PC-3 (cell line): ENCODE measurements around the gene LBR. TPM values are rescaled to one million over a fixed set of nuclear protein-coding genes. Genes with fewer than 3 reads are reported as not detected.

Source experiments
- ATAC-seq: fragments of 200-7000 bp; cut with Tn5 transposase; 2 replicates; pipeline ENCODE4 v1.9.1; 2020; ENCODE audit warnings: mild to moderate bottlenecking, moderate library complexity
- BruUV-seq: library from RNA; stranded (reverse); fragments of 400-500 nt; replicated peaks from 2 replicates; lab custom pipeline; 2021; lab: Mats Ljungman, UMichigan
- CTCF ChIA-PET: fragments of 300-600 bp; sonication (Branson Sonifier 250); formaldehyde crosslinking; loops from one replicate; lab custom pipeline; 2022; ENCODE audit warnings: antibody characterized with exemption; lab: Charles Lee
- POLR2A ChIA-PET: fragments of 300-600 bp; sonication (Branson Sonifier 250); formaldehyde crosslinking; loops from one replicate; lab custom pipeline; 2022; ENCODE audit warnings: antibody characterized with exemption; ENCODE audit not compliant: unreplicated experiment; lab: Charles Lee
- DNase-seq: peaks from one replicate; pipeline ENCODE4 v3.0.0-alpha.2; 2015
- H2AFZ ChIP-seq: fragments of 300-600 bp; sonication (generic); 2 replicates; pipeline ENCODE4 v1.6.0; 2016; ENCODE audit warnings: antibody characterized with exemption, low read length
- H3F3A ChIP-seq: fragments of 300-600 bp; sonication (generic); one replicate; pipeline ENCODE4 v1.6.0; 2017; ENCODE audit warnings: antibody characterized with exemption, low read length, control low read depth, mild to moderate bottlenecking; ENCODE audit not compliant: unreplicated experiment
- H3K27ac ChIP-seq: fragments of 300-600 bp; sonication (generic); 2 replicates; pipeline ENCODE4 v1.5.1; 2016; ENCODE audit warnings: mild to moderate bottlenecking, low read length
- H3K27me3 ChIP-seq: fragments of 300-600 bp; sonication (generic); 2 replicates; pipeline ENCODE4 v1.6.1; 2016; ENCODE audit warnings: low read length, mixed read lengths
- H3K36me3 ChIP-seq: fragments of 300-600 bp; sonication (generic); 2 replicates; pipeline ENCODE4 v1.6.1; 2016; ENCODE audit warnings: low read depth, mixed run types, low read length, mixed read lengths
- H3K4me1 ChIP-seq: fragments of 300-600 bp; sonication (generic); 2 replicates; pipeline ENCODE4 v1.5.1; 2016; ENCODE audit warnings: low read length; ENCODE audit not compliant: insufficient read depth
- H3K4me2 ChIP-seq: fragments of 300-600 bp; sonication (generic); 2 replicates; pipeline ENCODE4 v1.6.0; 2016; ENCODE audit warnings: low read length
- H3K4me3 ChIP-seq: fragments of 300-600 bp; sonication (generic); 2 replicates; pipeline ENCODE4 v1.5.1; 2016; ENCODE audit warnings: mild to moderate bottlenecking, low read length, mixed read lengths
- H3K79me2 ChIP-seq: fragments of 300-600 bp; sonication (generic); 2 replicates; pipeline ENCODE4 v1.6.1; 2017; ENCODE audit warnings: low read length, mixed read lengths
- H3K9ac ChIP-seq: fragments of 300-600 bp; sonication (generic); 2 replicates; pipeline ENCODE4 v1.6.0; 2016; ENCODE audit warnings: mild to moderate bottlenecking, low read length
- H3K9me2 ChIP-seq: fragments of 300-600 bp; sonication (generic); replicated peaks from 2 replicates; pipeline ENCODE4 v1.6.1; 2016; ENCODE audit warnings: mixed run types, low read length, mixed read lengths
- H3K9me3 ChIP-seq: fragments of 300-600 bp; sonication (generic); 2 replicates; pipeline ENCODE4 v1.6.1; 2016; ENCODE audit warnings: low read length, mixed read lengths
- H4K20me1 ChIP-seq: fragments of 300-600 bp; sonication (generic); 2 replicates; pipeline ENCODE4 v1.6.1; 2016; ENCODE audit warnings: low read length, mixed read lengths
- EZH2 ChIP-seq: fragments of 300-600 bp; sonication (generic); IDR thresholded peaks from one replicate; pipeline ENCODE4 v1.6.1; 2017; ENCODE audit warnings: antibody characterized with exemption, mild to moderate bottlenecking, low read length; ENCODE audit not compliant: unreplicated experiment
- EZH2phosphoT487 ChIP-seq: fragments of 300-600 bp; sonication (generic); IDR thresholded peaks from 2 replicates; pipeline ENCODE4 v1.6.1; 2018; ENCODE audit warnings: mild to moderate bottlenecking, antibody characterized with exemption, low read length, borderline replicate concordance
- intact Hi-C: fragments of 100-400 bp; cut with micrococcal nuclease; formaldehyde crosslinking; loops from 2 replicates; pipeline ENCODE4 v1.9.0; 2023
- total RNA-seq: library from RNA; depleted of rRNA; stranded (reverse); fragments of >200 nt; gene quantifications from 2 replicates; pipeline ENCODE4 v1.2.3, GENCODE V29; 2014
- TF ChIP-seq, protein P1 (sequence below): fragments of 300-600 bp; sonication (generic); conservative IDR thresholded peaks from 2 replicates; pipeline ENCODE4 v1.5.1; 2017; ENCODE audit warnings: antibody characterized with exemption, low read depth, mild to moderate bottlenecking, low read length

The LBR gene
- total RNA-seq, 1 experiment from 2014 or later = 35.1 TPM

DNA sequence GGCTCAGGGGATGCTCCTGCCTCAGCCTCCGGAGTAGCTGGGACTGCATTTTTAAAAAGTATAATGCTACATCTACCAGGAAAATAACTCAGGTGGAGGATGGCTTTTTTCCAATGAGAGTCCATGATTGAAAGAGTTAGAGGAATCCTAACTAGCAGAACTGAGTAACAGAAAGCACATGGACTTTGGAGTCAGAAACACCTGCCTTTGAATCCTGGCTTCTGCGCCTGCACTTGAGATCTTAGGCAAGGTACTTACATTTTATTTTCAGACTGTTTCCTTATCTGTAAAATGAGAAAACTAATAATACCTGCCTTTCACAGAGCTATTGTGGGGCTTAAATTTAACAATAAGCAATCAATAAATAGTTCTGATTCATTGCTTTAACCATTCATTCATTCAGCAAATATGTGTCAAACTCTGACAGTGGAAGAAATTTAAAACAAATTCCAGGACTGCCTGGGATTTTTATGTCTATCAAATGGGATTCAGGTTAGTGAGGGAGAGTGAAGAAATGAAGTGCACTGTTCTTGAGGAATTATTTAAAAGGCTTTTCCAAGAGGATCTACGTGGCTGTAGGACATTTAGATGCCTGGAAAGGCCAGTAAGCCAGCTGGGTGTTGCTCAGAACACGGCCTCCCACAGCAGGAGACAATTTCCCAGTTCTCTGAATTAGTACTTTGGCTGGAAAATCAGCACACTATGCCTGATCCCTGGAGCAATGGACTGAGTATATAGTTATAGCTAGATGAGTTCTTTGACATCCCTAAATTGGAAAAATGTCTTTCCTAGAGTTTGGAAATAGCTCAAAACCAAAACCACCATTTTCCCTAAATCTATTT lies 12.8 kb upstream of the LBR start:
- Histone ChIP-seq H3F3A (no peaks in the 10 kb centered on the region), H3K4me1 (peaks cover 10% of the 10 kb centered on the region), H3K79me2 (no peaks in the 10 kb centered on the region), H3K9me2 (no peaks in the 10 kb centered on the region), H3K27me3 (no peaks in the 10 kb centered on the region), H2AFZ (no peak overlapping the region), H3K9ac (no peak overlapping the region), H3K36me3 (no peaks in the 10 kb centered on the region), H3K4me3 (no peak overlapping the region), H3K27ac (no peak overlapping the region), H3K9me3 (no peaks in the 10 kb centered on the region), H4K20me1 (no peaks in the 10 kb centered on the region), H3K4me2 (no peak overlapping the region)
- CTCF ChIA-PET = interaction anchor here (0.5 to 0.8 kb wide), 2 partner anchors 12 to 623 kb away, joined by 3 to 9 read pairs; no protein-coding TSS in a partner anchor
- BruUV-seq = no TSS peak
- no peak for ATAC-seq
- no peak for DNase-seq
- intact Hi-C loops = no loop called here
- POLR2A ChIA-PET = interaction anchor here (0.6 kb wide), 2 partner anchors 66 to 99 kb away, joined by 3 read pairs; no protein-coding TSS in a partner anchor
- TF ChIP-seq EZH2 = no peak
- TF ChIP-seq, protein P1, sequence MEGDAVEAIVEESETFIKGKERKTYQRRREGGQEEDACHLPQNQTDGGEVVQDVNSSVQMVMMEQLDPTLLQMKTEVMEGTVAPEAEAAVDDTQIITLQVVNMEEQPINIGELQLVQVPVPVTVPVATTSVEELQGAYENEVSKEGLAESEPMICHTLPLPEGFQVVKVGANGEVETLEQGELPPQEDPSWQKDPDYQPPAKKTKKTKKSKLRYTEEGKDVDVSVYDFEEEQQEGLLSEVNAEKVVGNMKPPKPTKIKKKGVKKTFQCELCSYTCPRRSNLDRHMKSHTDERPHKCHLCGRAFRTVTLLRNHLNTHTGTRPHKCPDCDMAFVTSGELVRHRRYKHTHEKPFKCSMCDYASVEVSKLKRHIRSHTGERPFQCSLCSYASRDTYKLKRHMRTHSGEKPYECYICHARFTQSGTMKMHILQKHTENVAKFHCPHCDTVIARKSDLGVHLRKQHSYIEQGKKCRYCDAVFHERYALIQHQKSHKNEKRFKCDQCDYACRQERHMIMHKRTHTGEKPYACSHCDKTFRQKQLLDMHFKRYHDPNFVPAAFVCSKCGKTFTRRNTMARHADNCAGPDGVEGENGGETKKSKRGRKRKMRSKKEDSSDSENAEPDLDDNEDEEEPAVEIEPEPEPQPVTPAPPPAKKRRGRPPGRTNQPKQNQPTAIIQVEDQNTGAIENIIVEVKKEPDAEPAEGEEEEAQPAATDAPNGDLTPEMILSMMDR = no peak
- no peak for TF ChIP-seq EZH2phosphoT487

DNA sequence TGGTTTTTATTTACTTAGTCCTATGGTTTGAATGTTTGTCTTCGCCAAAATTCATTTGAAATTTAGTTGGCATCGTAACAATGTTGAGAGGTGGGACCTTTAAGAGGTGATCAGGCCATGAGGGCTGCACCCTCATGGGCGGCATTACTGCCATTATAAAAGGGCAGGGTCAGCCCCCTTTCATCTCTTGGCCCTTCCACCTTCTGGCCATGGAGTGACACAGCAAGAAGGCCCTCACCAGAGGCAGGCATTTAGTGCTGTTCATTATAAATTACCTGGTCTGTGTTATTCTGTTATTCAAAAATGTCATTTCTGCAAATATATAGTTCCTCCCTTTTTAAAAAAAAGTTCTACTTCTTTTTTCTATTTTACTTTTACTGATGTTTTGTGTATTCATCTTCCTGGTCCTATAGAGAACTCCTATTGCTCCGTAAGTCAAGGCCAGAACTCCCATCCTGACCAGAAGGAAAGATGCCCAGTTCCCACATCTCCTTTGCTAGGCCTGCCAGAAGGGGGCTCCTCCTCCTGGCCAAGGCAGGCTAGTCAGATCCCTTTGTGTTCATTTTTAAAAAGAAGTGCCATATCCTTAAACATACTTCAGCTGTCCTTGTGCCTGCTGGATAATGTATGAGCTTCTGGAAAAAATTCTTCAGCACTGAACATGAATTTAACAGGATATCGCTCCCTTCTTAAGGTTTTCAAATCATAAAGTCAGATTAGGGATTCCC lies 10.0 kb upstream of the LBR start:
- H3K27ac ChIP-seq = no peak overlapping the region
- DNase-seq = peak; percentile 61
- H3K4me3 ChIP-seq = no peak overlapping the region
- CTCF ChIA-PET = interaction anchor here (0.6 kb wide), 1 partner anchor 10 kb away, joined by 3 read pairs; the partner anchor contains the start of gene LBR
- H3K9me2 ChIP-seq = no peaks in the 10 kb centered on the region
- H3F3A ChIP-seq = no peaks in the 10 kb centered on the region
- H3K36me3 ChIP-seq = no peaks in the 10 kb centered on the region
- POLR2A ChIA-PET = no interaction called here
- H3K27me3 ChIP-seq = no peaks in the 10 kb centered on the region
- no TSS peak for BruUV-seq
- H3K9me3 ChIP-seq = no peaks in the 10 kb centered on the region
- H3K4me2 ChIP-seq = no peak overlapping the region
- no peaks in the 10 kb centered on the region for H3K4me1 ChIP-seq
- intact Hi-C loops = no loop called here
- TF ChIP-seq EZH2phosphoT487 = no peak
- TF ChIP-seq, protein P1 = peak; percentile 83
- no peaks in the 10 kb centered on the region for H3K79me2 ChIP-seq
- ATAC-seq = peak; percentile 90
- no peak overlapping the region for H3K9ac ChIP-seq
- H2AFZ ChIP-seq = no peak overlapping the region
- H4K20me1 ChIP-seq = no peaks in the 10 kb centered on the region
